D721Med (cell line): ENCODE measurements around the gene MED12L.

Source experiments
- DNase-seq: peaks from one replicate; pipeline ENCODE4 v3.0.0; 2011; ENCODE audit warnings: low spot score; ENCODE audit not compliant: insufficient read length
- FAIRE-seq: peaks from 2 replicates; lab custom pipeline; 2011; peaks lifted over from hg19 to GRCh38; lab: Jason Lieb, UNC
- CTCF ChIP-seq: IDR thresholded peaks from 2 replicates; pipeline ENCODE4 v1.5.1; 2012; ENCODE audit warnings: mild to moderate bottlenecking, control low read depth; ENCODE audit not compliant: insufficient read depth; ENCODE audit errors: missing control alignments

MED12L gene

GRCh38 chr3:151371526-151371925 is 286.1 kb downstream of the MED12L start:
- DNase-seq (no peak), FAIRE-seq (no peak)
- no peak for TF ChIP-seq CTCF

- TF ChIP-seq CTCF: no peak
- DNase-seq: no peak
- FAIRE-seq: no peak
These were observed 286.8 kb downstream of the MED12L start for GRCh38 chr3:151372063-151372820.

- FAIRE-seq (no peak), DNase-seq (no peak)
- no peak for TF ChIP-seq CTCF
These were observed 292.4 kb downstream of the MED12L start for GRCh38 chr3:151377768-151378385.

GRCh38 chr3:151379083-151379734 is 293.7 kb downstream of the MED12L start:
- no peak for FAIRE-seq
- peak; percentile 72 for TF ChIP-seq CTCF
- no peak for DNase-seq

GRCh38 chr3:151382671-151383070 is 297.2 kb downstream of the MED12L start:
- DNase-seq (no peak), FAIRE-seq (no peak)
- no peak for TF ChIP-seq CTCF

GRCh38 chr3:151383111-151383510 is 297.6 kb downstream of the MED12L start:
- TF ChIP-seq CTCF: no peak
- no peak for FAIRE-seq
- DNase-seq: no peak

- DNase-seq (no peak), FAIRE-seq (no peak)
- TF ChIP-seq CTCF: no peak
These were observed 298.5 kb downstream of the MED12L start for GRCh38 chr3:151383956-151384355.
